ENCODE results near the gene SKA1.
"Not testable (repeated sequence)": the region's sequence is repeated elsewhere in the genome, so short reads cannot be mapped to it uniquely, and the experiment has no call there.

Gene SKA1

GRCh38 chr18:50398099-50398498 is 23.3 kb downstream of the SKA1 start:
- Histone ChIP-seq H3K4me3 (ENCODE audit: low read depth, low read length) (no peak overlapping the region), H4K91ac (ENCODE audit: low read depth, low read length) (no peak overlapping the region)
- WGBS (ENCODE audit: extremely low coverage, insufficient coverage, insufficient read length): no CpG with 5 or more reads among the region's 10 CpGs

GRCh38 chr18:50398947-50399346 is 24.1 kb downstream of the SKA1 start:
- no peak overlapping the region for H2BK120ac ChIP-seq (ENCODE audit: insufficient read depth, low read length, poor library complexity)
- H3K9me3 ChIP-seq (ENCODE audit: insufficient read depth, low read depth, low read length): peaks cover 2% of the 10 kb centered on the region

More at GRCh38 chr18:50398099-50398498, 23.3 kb downstream of the SKA1 start:
- no peak overlapping the region for H2AK5ac ChIP-seq (ENCODE audit: low read length)
- H3K4me1 ChIP-seq (ENCODE audit: control insufficient read depth in 1 of 2, insufficient read depth in 2 of 2, low read length in 2 of 2): peaks cover 7 to 18% of the 10 kb centered on the region in 2 experiments
- no peak overlapping the region for H3K23ac ChIP-seq (ENCODE audit: low read length)
- H3K27me3 ChIP-seq (ENCODE audit: insufficient read depth, low read length): no peaks in the 10 kb centered on the region
- no peak overlapping the region for H2BK12ac ChIP-seq (ENCODE audit: low read length)
- H3K9ac ChIP-seq (ENCODE audit: low read length): no peak overlapping the region
- no peak overlapping the region for H3K14ac ChIP-seq (ENCODE audit: low read length)
- no peak overlapping the region for H2AFZ ChIP-seq (ENCODE audit: insufficient read depth, low read length, poor library complexity)
- H3K9me3 ChIP-seq (ENCODE audit: insufficient read depth, low read depth, low read length): peaks cover 2% of the 10 kb centered on the region
- H3K18ac ChIP-seq (ENCODE audit: low read length): no peak overlapping the region
- H3K36me3 ChIP-seq (ENCODE audit: control insufficient read depth in 1 of 2, insufficient read depth in 2 of 2, low read length in 2 of 2): no peaks in the 10 kb centered on the region
- peak overlapping the region; percentile 23 for H4K8ac ChIP-seq (ENCODE audit: low read depth, low read length)
- H3K4ac ChIP-seq (ENCODE audit: low read depth, low read length): no peak overlapping the region
- no peaks in the 10 kb centered on the region for H3K79me2 ChIP-seq (ENCODE audit: control insufficient read depth, insufficient read depth, low read length, poor library complexity)
- H4K12ac ChIP-seq (ENCODE audit: low read depth, low read length): no peak overlapping the region
- no peaks in the 10 kb centered on the region for H3K79me1 ChIP-seq (ENCODE audit: low read length)
- no peak overlapping the region for H3K27ac ChIP-seq (ENCODE audit: low read depth, low read length)
- H3K4me2 ChIP-seq (ENCODE audit: low read length): peak overlapping the region; percentile 57
- no peak for DNase-seq
- H2BK5ac ChIP-seq (ENCODE audit: low read depth, low read length, poor library complexity): no peak overlapping the region
- no peak overlapping the region for H2BK120ac ChIP-seq (ENCODE audit: insufficient read depth, low read length, poor library complexity)

GRCh38 chr18:50399582-50399981 is 24.7 kb downstream of the SKA1 start:
- H2BK120ac ChIP-seq (ENCODE audit: insufficient read depth, low read length, poor library complexity): no peak overlapping the region
- no peak overlapping the region for H4K8ac ChIP-seq (ENCODE audit: low read depth, low read length)
- no peak overlapping the region for H3K4me2 ChIP-seq (ENCODE audit: low read length)
- H3K79me1 ChIP-seq (ENCODE audit: low read length): no peaks in the 10 kb centered on the region
- no peak overlapping the region for H3K4me3 ChIP-seq (ENCODE audit: low read depth, low read length)
- no peaks in the 10 kb centered on the region for H3K79me2 ChIP-seq (ENCODE audit: control insufficient read depth, insufficient read depth, low read length, poor library complexity)
- H2AFZ ChIP-seq (ENCODE audit: insufficient read depth, low read length, poor library complexity): no peak overlapping the region
- no peak overlapping the region for H3K23ac ChIP-seq (ENCODE audit: low read length)
- H3K27ac ChIP-seq (ENCODE audit: low read depth, low read length): no peak overlapping the region
- DNase-seq: no peak
- no peak overlapping the region for H3K4ac ChIP-seq (ENCODE audit: low read depth, low read length)
- no CpG with 5 or more reads among the region's 4 CpGs for WGBS (ENCODE audit: extremely low coverage, insufficient coverage, insufficient read length)
- H3K27me3 ChIP-seq (ENCODE audit: insufficient read depth, low read length): no peaks in the 10 kb centered on the region
- H3K14ac ChIP-seq (ENCODE audit: low read length): no peak overlapping the region
- H3K4me1 ChIP-seq (ENCODE audit: control insufficient read depth in 1 of 2, insufficient read depth in 2 of 2, low read length in 2 of 2): peaks cover 7 to 21% of the 10 kb centered on the region in 2 experiments
- H2BK5ac ChIP-seq (ENCODE audit: low read depth, low read length, poor library complexity): no peak overlapping the region
- no peak overlapping the region for H2AK5ac ChIP-seq (ENCODE audit: low read length)
- no peak overlapping the region for H4K91ac ChIP-seq (ENCODE audit: low read depth, low read length)
- no peak overlapping the region for H3K18ac ChIP-seq (ENCODE audit: low read length)
- H2BK12ac ChIP-seq (ENCODE audit: low read length): no peak overlapping the region
- H3K36me3 ChIP-seq (ENCODE audit: control insufficient read depth in 1 of 2, insufficient read depth in 2 of 2, low read length in 2 of 2): no peaks in the 10 kb centered on the region
- no peak overlapping the region for H3K9ac ChIP-seq (ENCODE audit: low read length)
- no peak overlapping the region for H4K12ac ChIP-seq (ENCODE audit: low read depth, low read length)
- peaks cover 2% of the 10 kb centered on the region for H3K9me3 ChIP-seq (ENCODE audit: insufficient read depth, low read depth, low read length)

More at GRCh38 chr18:50398947-50399346, 24.1 kb downstream of the SKA1 start:
- H2AK5ac ChIP-seq (ENCODE audit: low read length): no peak overlapping the region
- DNase-seq: no peak
- H4K12ac ChIP-seq (ENCODE audit: low read depth, low read length): no peak overlapping the region
- no peak overlapping the region for H4K8ac ChIP-seq (ENCODE audit: low read depth, low read length)
- no peak overlapping the region for H3K14ac ChIP-seq (ENCODE audit: low read length)
- H3K27ac ChIP-seq (ENCODE audit: low read depth, low read length): no peak overlapping the region
- no peak overlapping the region for H3K4ac ChIP-seq (ENCODE audit: low read depth, low read length)
- no peak overlapping the region for H2BK12ac ChIP-seq (ENCODE audit: low read length)
- no peak overlapping the region for H3K4me3 ChIP-seq (ENCODE audit: low read depth, low read length)
- peaks cover 7 to 21% of the 10 kb centered on the region in 2 experiments for H3K4me1 ChIP-seq (ENCODE audit: control insufficient read depth in 1 of 2, insufficient read depth in 2 of 2, low read length in 2 of 2)
- no peaks in the 10 kb centered on the region for H3K27me3 ChIP-seq (ENCODE audit: insufficient read depth, low read length)
- no peaks in the 10 kb centered on the region for H3K79me2 ChIP-seq (ENCODE audit: control insufficient read depth, insufficient read depth, low read length, poor library complexity)
- H2BK5ac ChIP-seq (ENCODE audit: low read depth, low read length, poor library complexity): no peak overlapping the region
- WGBS (ENCODE audit: extremely low coverage, insufficient coverage, insufficient read length): no CpG with 5 or more reads among the region's 1 CpG
- H3K36me3 ChIP-seq (ENCODE audit: control insufficient read depth in 1 of 2, insufficient read depth in 2 of 2, low read length in 2 of 2): no peaks in the 10 kb centered on the region
- peak overlapping the region; percentile 83 for H3K23ac ChIP-seq (ENCODE audit: low read length)
- no peak overlapping the region for H3K18ac ChIP-seq (ENCODE audit: low read length)
- H3K79me1 ChIP-seq (ENCODE audit: low read length): no peaks in the 10 kb centered on the region
- no peak overlapping the region for H3K9ac ChIP-seq (ENCODE audit: low read length)
- no peak overlapping the region for H3K4me2 ChIP-seq (ENCODE audit: low read length)
- no peak overlapping the region for H2AFZ ChIP-seq (ENCODE audit: insufficient read depth, low read length, poor library complexity)
- no peak overlapping the region for H4K91ac ChIP-seq (ENCODE audit: low read depth, low read length)

GRCh38 chr18:50400438-50400837 is 25.6 kb downstream of the SKA1 start:
- not testable (repeated sequence) for H4K91ac ChIP-seq (ENCODE audit: low read depth, low read length); H3K9ac ChIP-seq (ENCODE audit: low read length); H3K36me3 ChIP-seq (ENCODE audit: control insufficient read depth in 1 of 2, insufficient read depth in 2 of 2, low read length in 2 of 2); H3K79me2 ChIP-seq (ENCODE audit: control insufficient read depth, insufficient read depth, low read length, poor library complexity); DNase-seq; H3K27me3 ChIP-seq (ENCODE audit: insufficient read depth, low read length); H2BK120ac ChIP-seq (ENCODE audit: insufficient read depth, low read length, poor library complexity); H3K4me2 ChIP-seq (ENCODE audit: low read length); H4K12ac ChIP-seq (ENCODE audit: low read depth, low read length); H3K23ac ChIP-seq (ENCODE audit: low read length); H3K27ac ChIP-seq (ENCODE audit: low read depth, low read length); H3K4me3 ChIP-seq (ENCODE audit: low read depth, low read length); H2BK5ac ChIP-seq (ENCODE audit: low read depth, low read length, poor library complexity); H3K14ac ChIP-seq (ENCODE audit: low read length); H3K18ac ChIP-seq (ENCODE audit: low read length); H3K79me1 ChIP-seq (ENCODE audit: low read length); H2AFZ ChIP-seq (ENCODE audit: insufficient read depth, low read length, poor library complexity); H4K8ac ChIP-seq (ENCODE audit: low read depth, low read length); H3K4ac ChIP-seq (ENCODE audit: low read depth, low read length); H2AK5ac ChIP-seq (ENCODE audit: low read length); H3K9me3 ChIP-seq (ENCODE audit: insufficient read depth, low read depth, low read length); H2BK12ac ChIP-seq (ENCODE audit: low read length)
- no CpG with 5 or more reads among the region's 5 CpGs for WGBS (ENCODE audit: extremely low coverage, insufficient coverage, insufficient read length)
- H3K4me1 ChIP-seq (ENCODE audit: control insufficient read depth in 1 of 2, insufficient read depth in 2 of 2, low read length in 2 of 2): peaks cover 7 to 24% of the 10 kb centered on the region in 2 experiments
